ENCODE measurements around the gene OR52B2.

DNA sequence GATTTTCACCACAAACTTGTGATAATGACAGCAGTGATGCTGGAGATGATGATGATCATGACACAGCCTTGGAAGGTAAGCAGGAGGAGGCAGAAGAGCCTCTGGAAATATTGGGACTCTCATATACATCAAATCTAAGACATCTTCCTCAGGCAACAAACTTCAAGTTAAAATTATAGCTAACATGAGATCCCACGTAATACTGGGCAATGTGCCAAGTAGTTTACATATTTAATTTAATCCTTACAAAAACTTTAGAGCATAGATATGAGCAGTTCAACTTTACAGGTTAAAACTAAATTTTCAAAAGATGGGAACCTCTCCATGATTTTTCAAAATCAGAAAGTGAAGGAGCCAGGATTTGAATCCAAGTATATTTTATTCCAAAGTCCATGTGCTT, 19.0 kb downstream of the OR52B2 start:
- TF ChIP-seq POLR2A (IDR thresholded peaks at IDR 0.05): no peak
- TF ChIP-seq, protein P1, sequence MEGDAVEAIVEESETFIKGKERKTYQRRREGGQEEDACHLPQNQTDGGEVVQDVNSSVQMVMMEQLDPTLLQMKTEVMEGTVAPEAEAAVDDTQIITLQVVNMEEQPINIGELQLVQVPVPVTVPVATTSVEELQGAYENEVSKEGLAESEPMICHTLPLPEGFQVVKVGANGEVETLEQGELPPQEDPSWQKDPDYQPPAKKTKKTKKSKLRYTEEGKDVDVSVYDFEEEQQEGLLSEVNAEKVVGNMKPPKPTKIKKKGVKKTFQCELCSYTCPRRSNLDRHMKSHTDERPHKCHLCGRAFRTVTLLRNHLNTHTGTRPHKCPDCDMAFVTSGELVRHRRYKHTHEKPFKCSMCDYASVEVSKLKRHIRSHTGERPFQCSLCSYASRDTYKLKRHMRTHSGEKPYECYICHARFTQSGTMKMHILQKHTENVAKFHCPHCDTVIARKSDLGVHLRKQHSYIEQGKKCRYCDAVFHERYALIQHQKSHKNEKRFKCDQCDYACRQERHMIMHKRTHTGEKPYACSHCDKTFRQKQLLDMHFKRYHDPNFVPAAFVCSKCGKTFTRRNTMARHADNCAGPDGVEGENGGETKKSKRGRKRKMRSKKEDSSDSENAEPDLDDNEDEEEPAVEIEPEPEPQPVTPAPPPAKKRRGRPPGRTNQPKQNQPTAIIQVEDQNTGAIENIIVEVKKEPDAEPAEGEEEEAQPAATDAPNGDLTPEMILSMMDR (IDR thresholded peaks at IDR 0.05): no peak

Data from thyroid gland (tissue), 4 donors.